ENCODE results near the gene GSTT2B. TPM values are rescaled to one million over a fixed set of nuclear protein-coding genes. Genes with fewer than 3 reads are reported as not detected.

The GSTT2B gene
- total RNA-seq, 1 donor from 2014 or later = not detected

- H3K4me2 ChIP-seq = no peak overlapping the region
- Mint-ChIP-seq H3K9me3 (no peaks in the 10 kb centered on the region), H3K27ac (peak overlapping the region; percentile 80), H3K27me3 (ENCODE audit: insufficient read depth, low read depth) (no peaks in the 10 kb centered on the region), H3K4me1 (peaks cover 12% of the 10 kb centered on the region), H3K4me3 (no peak overlapping the region), H3K36me3 (no peaks in the 10 kb centered on the region)
- no peak for DNase-seq (ENCODE audit: low spot score)
- H3K4me3 ChIP-seq = no peak overlapping the region
- no peaks in the 10 kb centered on the region for H3K27me3 ChIP-seq
- peak overlapping the region; percentile 63 for H2AFZ ChIP-seq (replicated peaks)
- peaks cover 13% of the 10 kb centered on the region for H3K4me1 ChIP-seq
- H3F3A ChIP-seq (ENCODE audit: low read depth) = peaks cover 22% of the 10 kb centered on the region
- H3K36me3 ChIP-seq = no peaks in the 10 kb centered on the region
- TF ChIP-seq EZH2 (IDR thresholded peaks at IDR 0.05) (no peak), EZH2phosphoT487 (IDR thresholded peaks at IDR 0.05) (no peak), CTCF (IDR thresholded peaks at IDR 0.05) (no peak)
- H4K20me1 ChIP-seq (ENCODE audit: low read depth) = peaks cover 5% of the 10 kb centered on the region
- H3K9me3 ChIP-seq (ENCODE audit: low read depth) = no peaks in the 10 kb centered on the region
- peaks cover 22% of the 10 kb centered on the region for H3K79me2 ChIP-seq (ENCODE audit: low read depth)
- no peak overlapping the region for H3K9ac ChIP-seq
- H3K27ac ChIP-seq = no peak overlapping the region
Observed at GRCh38 chr22:24008381-24009226, 47.6 kb upstream of the GSTT2B start.

- no peaks in the 10 kb centered on the region for H3K9me3 Mint-ChIP-seq
- DNase-seq (ENCODE audit: low spot score) = no peak
- Histone ChIP-seq H3K36me3 (no peaks in the 10 kb centered on the region), H3K9ac (no peak overlapping the region), H2AFZ (replicated peaks) (no peak overlapping the region), H3K9me3 (ENCODE audit: low read depth) (no peaks in the 10 kb centered on the region), H3K4me1 (peaks cover 13% of the 10 kb centered on the region), H3F3A (ENCODE audit: low read depth) (peaks cover 22% of the 10 kb centered on the region), H3K79me2 (ENCODE audit: low read depth) (peaks cover 15% of the 10 kb centered on the region), H3K4me3 (no peak overlapping the region), H3K27me3 (no peaks in the 10 kb centered on the region), H3K4me2 (no peak overlapping the region), H4K20me1 (ENCODE audit: low read depth) (peaks cover 5% of the 10 kb centered on the region), H3K27ac (no peak overlapping the region)
- no peak overlapping the region for H3K27ac Mint-ChIP-seq
- peaks cover 12% of the 10 kb centered on the region for H3K4me1 Mint-ChIP-seq
- H3K36me3 Mint-ChIP-seq = no peaks in the 10 kb centered on the region
- TF ChIP-seq EZH2 (IDR thresholded peaks at IDR 0.05) = no peak
- no peak for TF ChIP-seq CTCF (IDR thresholded peaks at IDR 0.05)
- no peak for TF ChIP-seq EZH2phosphoT487 (IDR thresholded peaks at IDR 0.05)
- H3K4me3 Mint-ChIP-seq = no peak overlapping the region
- no peaks in the 10 kb centered on the region for H3K27me3 Mint-ChIP-seq (ENCODE audit: insufficient read depth, low read depth)
Observed at GRCh38 chr22:24008022-24008283, 47.0 kb upstream of the GSTT2B start.

GRCh38 chr22:24007253-24008021, 46.4 kb upstream of the GSTT2B start:
- Histone ChIP-seq H3K79me2 (ENCODE audit: low read depth) (peaks cover 10% of the 10 kb centered on the region), H3K27ac (no peak overlapping the region), H3K4me1 (peaks cover 11% of the 10 kb centered on the region), H3K4me2 (no peak overlapping the region), H4K20me1 (ENCODE audit: low read depth) (peaks cover 2% of the 10 kb centered on the region), H3K9me3 (ENCODE audit: low read depth) (no peaks in the 10 kb centered on the region), H3K27me3 (no peaks in the 10 kb centered on the region), H3K4me3 (no peak overlapping the region), H3K36me3 (no peaks in the 10 kb centered on the region), H2AFZ (replicated peaks) (no peak overlapping the region), H3F3A (ENCODE audit: low read depth) (peaks cover 22% of the 10 kb centered on the region), H3K9ac (no peak overlapping the region)
- Mint-ChIP-seq H3K4me3 (no peak overlapping the region), H3K4me1 (peaks cover 11% of the 10 kb centered on the region), H3K27ac (peak overlapping the region; percentile 7), H3K9me3 (no peaks in the 10 kb centered on the region), H3K36me3 (no peaks in the 10 kb centered on the region), H3K27me3 (ENCODE audit: insufficient read depth, low read depth) (no peaks in the 10 kb centered on the region)
- DNase-seq (ENCODE audit: low spot score) = no peak
- TF ChIP-seq EZH2phosphoT487 (IDR thresholded peaks at IDR 0.05) (no peak), CTCF (IDR thresholded peaks at IDR 0.05) (no peak), EZH2 (IDR thresholded peaks at IDR 0.05) (no peak)
